SK-N-MC (cell line): Measurements from ENCODE around the gene FAM180A.

Experiments used
- DNase-seq: peaks from one replicate; pipeline ENCODE4 v3.0.0-alpha.2; 2011; ENCODE audit warnings: low read depth, low spot score
- H3K27ac ChIP-seq: fragments of 200-600 bp; sonication (generic); 2 replicates; pipeline ENCODE4 v1.5.1; 2016; ENCODE audit warnings: mixed run types
- H3K36me3 ChIP-seq: fragments of 200-600 bp; sonication (generic); 2 replicates; pipeline ENCODE4 v1.6.1; 2017; ENCODE audit warnings: antibody characterized with exemption, low read length, mixed read lengths; ENCODE audit not compliant: insufficient read depth
- H3K4me3 ChIP-seq: fragments of 200-600 bp; sonication (generic); 2 replicates; pipeline ENCODE4 v1.5.1; 2016
- H3K9ac ChIP-seq: fragments of 200-600 bp; sonication (generic); 2 replicates; pipeline ENCODE4 v1.8.0; 2017; ENCODE audit warnings: mixed run types, mixed read lengths; ENCODE audit not compliant: insufficient read length
- H3K9me3 ChIP-seq: fragments of 200-600 bp; sonication (generic); 2 replicates; pipeline ENCODE4 v1.6.1; 2017; ENCODE audit warnings: low read depth, mild to moderate bottlenecking, antibody characterized with exemption, low read length, moderate library complexity, mixed read lengths
- EZH2 ChIP-seq: fragments of 200-600 bp; sonication (generic); IDR thresholded peaks from one replicate; pipeline ENCODE4 v1.6.1; 2017; ENCODE audit warnings: antibody characterized with exemption
- FOXP2 ChIP-seq: optimal IDR thresholded peaks from 2 replicates; pipeline ENCODE3; 2011; ENCODE audit warnings: mild to moderate bottlenecking, moderate library complexity; ENCODE audit not compliant: insufficient read depth; ENCODE audit errors: extremely low read length, control extremely low read depth
- POLR2AphosphoS5 ChIP-seq: IDR thresholded peaks from 2 replicates; pipeline ENCODE4 v1.6.1; 2012; ENCODE audit warnings: mild to moderate bottlenecking, low read depth, low read length, borderline replicate concordance

The FAM180A gene

DNA sequence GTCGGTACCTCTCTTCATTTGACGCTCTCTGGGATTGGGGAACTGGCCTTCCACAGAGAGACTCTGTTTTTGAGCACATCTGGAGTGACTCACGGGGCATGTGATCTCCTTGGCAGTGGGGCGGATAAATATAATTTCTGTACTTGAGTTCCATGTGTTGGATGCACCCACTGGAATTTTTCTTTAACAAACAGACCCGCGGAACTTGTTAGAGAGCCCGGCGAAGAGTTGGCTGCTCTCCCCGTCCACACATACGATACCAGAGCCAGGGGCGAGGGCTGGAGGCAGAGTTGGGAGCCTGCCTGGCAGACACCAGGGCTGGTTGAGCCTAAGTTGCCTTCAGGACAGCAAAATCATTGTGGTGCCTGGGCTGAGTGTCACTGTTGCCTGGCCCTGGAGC lies at the start of gene FAM180A:
FAM180A (minus strand) TSS at position 44 of the 400 bp plus-strand sequence. CDS start 233 bp downstream, outside the sequence.
- Histone ChIP-seq H3K4me3 (no peak within 1 kb of the TSS), H3K9ac (no peak within 1 kb of the TSS), H3K27ac (no peak within 1 kb of the TSS), H3K36me3 (no peaks in the 10 kb centered on the region), H3K9me3 (no peaks in the 10 kb centered on the region)
- DNase-seq, result no peak
- TF ChIP-seq EZH2, result no peak
- TF ChIP-seq FOXP2, result no peak
- TF ChIP-seq POLR2AphosphoS5, result no peak

DNA sequence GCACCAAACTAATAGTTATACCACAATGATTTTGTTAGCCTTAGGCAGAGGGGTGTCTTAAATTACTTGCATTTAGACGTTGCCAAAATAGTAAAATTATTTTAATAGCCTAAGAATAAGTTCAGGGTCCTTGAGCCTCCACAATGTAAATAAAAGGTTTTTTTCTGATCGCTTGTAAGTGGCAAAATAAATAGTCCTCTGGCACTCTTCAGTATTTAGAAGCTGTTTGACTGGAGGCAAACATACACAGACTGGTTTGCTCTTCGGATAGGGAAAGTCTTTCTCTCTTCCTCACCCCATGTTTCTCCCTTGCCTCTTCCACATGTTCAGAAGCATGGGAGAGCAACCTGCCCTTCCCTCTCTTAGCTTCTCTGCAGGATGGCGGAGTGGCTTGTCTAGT lies 49.5 kb upstream of the FAM180A start:
- peak overlapping the region; percentile 29 for H3K27ac ChIP-seq
- no peak overlapping the region for H3K4me3 ChIP-seq
- no peak for TF ChIP-seq FOXP2
- peak; percentile 22; the same call in 1 of the 2 replicates for TF ChIP-seq POLR2AphosphoS5
- TF ChIP-seq EZH2, result no peak
- no peaks in the 10 kb centered on the region for H3K36me3 ChIP-seq
- no peak for DNase-seq
- no peaks in the 10 kb centered on the region for H3K9me3 ChIP-seq
- no peak overlapping the region for H3K9ac ChIP-seq

DNA sequence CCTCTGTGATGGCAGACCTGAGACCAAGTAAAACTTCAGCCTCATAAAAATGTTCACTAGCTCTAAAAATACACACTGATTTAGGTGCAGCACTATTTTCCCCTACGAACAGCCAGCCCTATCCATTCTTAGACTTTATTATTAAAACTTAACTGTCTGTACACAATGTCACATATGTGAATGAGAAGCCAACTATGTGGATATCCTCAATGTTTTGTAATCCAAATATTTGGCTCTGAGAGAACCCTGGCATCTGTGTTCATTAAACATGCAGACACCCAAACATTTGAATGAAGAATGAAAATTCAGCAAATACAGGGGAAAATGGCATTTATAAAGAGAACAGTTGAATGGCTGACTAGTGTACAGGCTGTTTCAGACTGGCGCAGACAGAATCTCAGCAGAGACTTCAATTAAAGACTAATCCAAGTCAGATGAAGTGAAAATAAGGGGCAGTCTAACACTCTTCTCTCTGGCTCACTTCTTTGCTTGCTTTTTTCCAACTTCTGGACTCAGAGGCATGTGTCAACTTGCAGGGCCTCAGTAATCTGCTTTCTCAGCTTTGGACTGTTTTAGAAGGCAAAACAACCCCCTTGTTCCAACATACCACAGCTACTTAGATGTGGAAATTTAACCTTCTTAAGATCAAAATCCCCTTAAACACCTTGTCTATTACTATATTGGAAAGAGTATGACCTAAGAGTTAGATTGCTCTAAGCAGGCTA lies 47.4 kb upstream of the FAM180A start:
- no peak overlapping the region for H3K9ac ChIP-seq
- H3K36me3 ChIP-seq, result no peaks in the 10 kb centered on the region
- H3K4me3 ChIP-seq, result no peak overlapping the region
- TF ChIP-seq EZH2 (no peak), POLR2AphosphoS5 (no peak), FOXP2 (no peak)
- DNase-seq, result no peak
- no peaks in the 10 kb centered on the region for H3K9me3 ChIP-seq
- H3K27ac ChIP-seq, result peak overlapping the region; percentile 42

DNA sequence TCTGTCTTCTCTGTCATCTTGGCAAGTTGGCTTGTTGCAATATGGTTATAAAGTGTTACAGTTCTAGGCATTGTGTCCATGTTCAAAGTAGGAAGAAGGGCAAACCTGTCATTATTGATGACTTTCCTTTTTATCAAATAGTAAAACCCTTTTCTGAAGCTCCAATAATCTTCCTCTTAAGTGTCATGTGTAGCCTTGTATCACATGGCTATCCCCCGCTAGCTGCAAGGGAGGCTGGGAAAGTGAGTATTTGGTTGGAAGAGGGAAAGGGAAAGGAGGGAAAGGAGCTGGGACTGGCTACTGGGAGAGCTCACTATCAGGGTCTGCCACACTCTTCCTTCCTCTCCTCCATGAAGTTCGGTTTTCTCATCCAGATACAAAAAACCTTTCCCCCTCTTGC lies 45.2 kb upstream of the FAM180A start:
- Histone ChIP-seq H3K27ac (no peak overlapping the region), H3K4me3 (no peak overlapping the region), H3K9ac (no peak overlapping the region), H3K36me3 (no peaks in the 10 kb centered on the region), H3K9me3 (no peaks in the 10 kb centered on the region)
- no peak for TF ChIP-seq EZH2
- TF ChIP-seq FOXP2, result no peak
- TF ChIP-seq POLR2AphosphoS5, result no peak
- no peak for DNase-seq

- TF ChIP-seq FOXP2 (no peak), EZH2 (no peak), POLR2AphosphoS5 (no peak)
- H3K4me3 ChIP-seq, result no peak overlapping the region
- H3K9me3 ChIP-seq, result no peaks in the 10 kb centered on the region
- H3K9ac ChIP-seq, result no peak overlapping the region
- DNase-seq, result no peak
- no peak overlapping the region for H3K27ac ChIP-seq
- H3K36me3 ChIP-seq, result no peaks in the 10 kb centered on the region
These were observed 44.3 kb upstream of the FAM180A start for GRCh38 chr7:135792866-135793265.

DNA sequence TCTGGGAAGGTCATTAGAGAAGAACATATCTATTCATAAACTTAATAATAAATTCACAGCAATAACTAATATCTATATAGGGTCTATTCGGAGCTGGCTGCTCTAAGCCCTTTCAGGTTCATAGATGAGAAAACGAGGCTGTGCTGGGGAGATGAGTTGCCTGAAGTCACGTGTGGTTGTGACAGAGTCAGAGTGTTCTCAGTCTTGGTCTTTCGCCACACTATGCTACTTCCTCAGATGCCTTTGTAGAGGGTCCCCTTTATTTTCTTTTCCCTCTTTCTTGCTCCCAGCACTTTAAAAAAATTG lies 43.7 kb upstream of the FAM180A start:
- no peaks in the 10 kb centered on the region for H3K9me3 ChIP-seq
- no peak for DNase-seq
- H3K27ac ChIP-seq, result no peak overlapping the region
- no peak overlapping the region for H3K9ac ChIP-seq
- no peak overlapping the region for H3K4me3 ChIP-seq
- TF ChIP-seq POLR2AphosphoS5 (no peak), FOXP2 (no peak), EZH2 (no peak)
- H3K36me3 ChIP-seq, result no peaks in the 10 kb centered on the region

DNA sequence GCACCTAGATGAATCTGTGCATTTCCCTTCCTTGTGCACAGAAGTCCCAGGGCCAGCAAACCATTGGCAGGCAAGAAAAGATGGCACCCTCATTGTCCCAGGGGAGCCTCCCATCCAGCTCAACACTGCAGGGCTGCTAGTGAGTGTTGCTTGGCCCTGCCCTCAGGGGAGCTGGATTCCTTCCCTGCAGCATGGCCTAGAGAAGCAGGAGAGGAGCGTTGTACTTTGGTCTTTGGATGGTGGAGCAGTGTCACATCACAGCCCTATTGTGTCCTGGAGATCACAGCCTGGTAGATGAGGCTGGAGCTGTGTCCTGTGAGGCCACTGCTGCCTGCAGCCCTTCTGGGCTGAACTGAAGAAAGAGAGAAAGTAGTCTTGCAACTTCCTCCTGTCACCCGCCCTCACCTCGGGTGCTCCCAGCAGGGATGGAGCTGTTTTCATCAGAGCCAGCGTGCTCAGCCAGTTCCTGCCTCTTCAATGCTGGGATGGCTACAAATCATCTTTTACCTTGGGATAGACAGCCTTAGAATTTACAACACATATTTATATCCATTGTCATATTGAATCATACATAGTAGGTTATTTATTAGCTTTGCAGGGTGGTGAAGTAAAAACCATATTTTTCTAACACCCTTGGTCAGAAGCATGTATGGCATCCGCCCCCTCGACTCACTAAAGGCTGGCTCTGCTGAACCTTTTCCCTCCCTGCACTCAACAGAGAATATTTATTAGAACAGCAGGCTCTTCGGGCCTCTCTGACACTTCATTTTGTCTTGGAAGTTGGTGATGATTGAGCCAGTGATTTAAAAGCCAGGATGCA lies 43.1 kb upstream of the FAM180A start:
- Histone ChIP-seq H3K36me3 (no peaks in the 10 kb centered on the region), H3K4me3 (no peak overlapping the region), H3K9me3 (no peaks in the 10 kb centered on the region), H3K27ac (no peak overlapping the region), H3K9ac (no peak overlapping the region)
- DNase-seq, result no peak
- TF ChIP-seq FOXP2 (no peak), POLR2AphosphoS5 (no peak), EZH2 (no peak)

GRCh38 chr7:135790371-135790977 lies 41.9 kb upstream of the FAM180A start:
- TF ChIP-seq POLR2AphosphoS5 (no peak), FOXP2 (no peak), EZH2 (no peak)
- no peak for DNase-seq
- no peak overlapping the region for H3K27ac ChIP-seq
- H3K36me3 ChIP-seq, result no peaks in the 10 kb centered on the region
- no peak overlapping the region for H3K9ac ChIP-seq
- no peak overlapping the region for H3K4me3 ChIP-seq
- H3K9me3 ChIP-seq, result no peaks in the 10 kb centered on the region
